Muscle layer of colon (tissue), 2 donors: Measurements from ENCODE around the gene EMSY.

ENCODE experiments used
- H3K27ac ChIP-seq: one replicate; pipeline ENCODE4 v1.7.0; 2013; ENCODE audit warnings: low read depth, mild to moderate bottlenecking, low read length, moderate library complexity
- H3K27me3 ChIP-seq, 2 donors: one replicate each; pipeline ENCODE4 v1.7.0; 2013; ENCODE audit warnings: low read length in 2 of 2, mild to moderate bottlenecking in 2 of 2; ENCODE audit not compliant: insufficient read depth in 2 of 2, control insufficient read depth in 1 of 2
- H3K36me3 ChIP-seq: one replicate; pipeline ENCODE4 v1.7.0; 2013; ENCODE audit warnings: mild to moderate bottlenecking, low read length; ENCODE audit not compliant: insufficient read depth
- H3K4me1 ChIP-seq: one replicate; pipeline ENCODE4 v1.7.0; 2013; ENCODE audit warnings: mild to moderate bottlenecking, low read length; ENCODE audit not compliant: insufficient read depth
- H3K4me3 ChIP-seq, 2 donors: one replicate each; pipeline ENCODE4 v1.7.0; 2013; ENCODE audit warnings: low read length in 2 of 2, low read depth in 1 of 2, mild to moderate bottlenecking in 1 of 2, moderate library complexity in 1 of 2
- H3K9ac ChIP-seq: one replicate; pipeline ENCODE4 v1.7.0; 2013; ENCODE audit warnings: low read length
- H3K9me3 ChIP-seq: one replicate; pipeline ENCODE4 v1.7.0; 2013; ENCODE audit warnings: mild to moderate bottlenecking, low read length
- donor health status: abdominal sarcoma.
- donor health status: Adenocarcinoma of cecum.

Gene EMSY

GRCh38 chr11:76456571-76456970 lies 11.8 kb downstream of the EMSY start:
- H3K27ac ChIP-seq: no peak overlapping the region
- H3K4me3 ChIP-seq: no peak overlapping the region
- peaks cover 34% of the 10 kb centered on the region for H3K36me3 ChIP-seq
- H3K4me1 ChIP-seq: no peaks in the 10 kb centered on the region
- H3K27me3 ChIP-seq: no peaks in the 10 kb centered on the region
- H3K9me3 ChIP-seq: no peaks in the 10 kb centered on the region
- no peak overlapping the region for H3K9ac ChIP-seq

- H3K9me3 ChIP-seq: no peaks in the 10 kb centered on the region
- H3K27me3 ChIP-seq: no peaks in the 10 kb centered on the region
- peaks cover 24% of the 10 kb centered on the region for H3K36me3 ChIP-seq
- H3K27ac ChIP-seq: no peak overlapping the region
- no peak overlapping the region for H3K4me3 ChIP-seq
- H3K4me1 ChIP-seq: no peaks in the 10 kb centered on the region
- H3K9ac ChIP-seq: no peak overlapping the region
Observed at GRCh38 chr11:76459299-76459698, 14.5 kb downstream of the EMSY start.

GRCh38 chr11:76459846-76460245 lies 15.0 kb downstream of the EMSY start:
- Histone ChIP-seq H3K9ac (no peak overlapping the region), H3K36me3 (peaks cover 24% of the 10 kb centered on the region), H3K4me1 (no peaks in the 10 kb centered on the region), H3K4me3 (no peak overlapping the region), H3K27me3 (no peaks in the 10 kb centered on the region), H3K9me3 (no peaks in the 10 kb centered on the region), H3K27ac (no peak overlapping the region)

GRCh38 chr11:76462317-76462716 lies 17.5 kb downstream of the EMSY start:
- Histone ChIP-seq H3K4me3 (no peak overlapping the region), H3K9ac (no peak overlapping the region), H3K9me3 (no peaks in the 10 kb centered on the region), H3K27me3 (no peaks in the 10 kb centered on the region), H3K36me3 (peaks cover 18% of the 10 kb centered on the region), H3K27ac (no peak overlapping the region), H3K4me1 (no peaks in the 10 kb centered on the region)

- Histone ChIP-seq H3K9me3 (no peaks in the 10 kb centered on the region), H3K27ac (no peak overlapping the region), H3K36me3 (peaks cover 6% of the 10 kb centered on the region), H3K4me3 (no peak overlapping the region), H3K9ac (no peak overlapping the region), H3K27me3 (no peaks in the 10 kb centered on the region), H3K4me1 (no peaks in the 10 kb centered on the region)
Observed at GRCh38 chr11:76465701-76466100, 20.9 kb downstream of the EMSY start.

- Histone ChIP-seq H3K27ac (no peak overlapping the region), H3K9ac (no peak overlapping the region), H3K4me3 (no peak overlapping the region), H3K4me1 (no peaks in the 10 kb centered on the region), H3K9me3 (no peaks in the 10 kb centered on the region), H3K27me3 (no peaks in the 10 kb centered on the region), H3K36me3 (peaks cover 10% of the 10 kb centered on the region)
Observed at GRCh38 chr11:76466666-76467065, 21.8 kb downstream of the EMSY start.

GRCh38 chr11:76469141-76469540 lies 24.3 kb downstream of the EMSY start:
- Histone ChIP-seq H3K4me1 (no peaks in the 10 kb centered on the region), H3K4me3 (no peak overlapping the region), H3K27ac (no peak overlapping the region), H3K27me3 (no peaks in the 10 kb centered on the region), H3K9ac (no peak overlapping the region), H3K9me3 (no peaks in the 10 kb centered on the region), H3K36me3 (peaks cover 19% of the 10 kb centered on the region)

- Histone ChIP-seq H3K9me3 (no peaks in the 10 kb centered on the region), H3K4me3 (no peak overlapping the region), H3K36me3 (peaks cover 35% of the 10 kb centered on the region), H3K4me1 (no peaks in the 10 kb centered on the region), H3K9ac (no peak overlapping the region), H3K27me3 (no peaks in the 10 kb centered on the region), H3K27ac (no peak overlapping the region)
Observed at GRCh38 chr11:76471382-76471781, 26.6 kb downstream of the EMSY start.

GRCh38 chr11:76480241-76480640 lies 35.4 kb downstream of the EMSY start:
- Histone ChIP-seq H3K27ac (no peak overlapping the region), H3K4me1 (no peaks in the 10 kb centered on the region), H3K9ac (no peak overlapping the region), H3K4me3 (no peak overlapping the region), H3K9me3 (no peaks in the 10 kb centered on the region), H3K27me3 (no peaks in the 10 kb centered on the region), H3K36me3 (peaks cover 22% of the 10 kb centered on the region)

- H3K9ac ChIP-seq: no peak overlapping the region
- peaks cover 5% of the 10 kb centered on the region for H3K36me3 ChIP-seq
- no peaks in the 10 kb centered on the region for H3K4me1 ChIP-seq
- H3K4me3 ChIP-seq: no peak overlapping the region
- H3K27me3 ChIP-seq: no peaks in the 10 kb centered on the region
- no peak overlapping the region for H3K27ac ChIP-seq
- H3K9me3 ChIP-seq: no peaks in the 10 kb centered on the region
Observed at GRCh38 chr11:76491644-76492043, 46.8 kb downstream of the EMSY start.

GRCh38 chr11:76493040-76493439 lies 48.2 kb downstream of the EMSY start:
- Histone ChIP-seq H3K27me3 (no peaks in the 10 kb centered on the region), H3K4me3 (no peak overlapping the region), H3K9ac (no peak overlapping the region), H3K27ac (no peak overlapping the region), H3K36me3 (peaks cover 5% of the 10 kb centered on the region), H3K9me3 (no peaks in the 10 kb centered on the region), H3K4me1 (no peaks in the 10 kb centered on the region)

- Histone ChIP-seq H3K9me3 (no peaks in the 10 kb centered on the region), H3K36me3 (peaks cover 5% of the 10 kb centered on the region), H3K9ac (no peak overlapping the region), H3K27me3 (no peaks in the 10 kb centered on the region), H3K27ac (no peak overlapping the region), H3K4me3 (no peak overlapping the region), H3K4me1 (no peaks in the 10 kb centered on the region)
Observed at GRCh38 chr11:76493626-76494539, 49.1 kb downstream of the EMSY start.
